Measurements from ENCODE around the gene SLC20A1.

The SLC20A1 gene

DNA sequence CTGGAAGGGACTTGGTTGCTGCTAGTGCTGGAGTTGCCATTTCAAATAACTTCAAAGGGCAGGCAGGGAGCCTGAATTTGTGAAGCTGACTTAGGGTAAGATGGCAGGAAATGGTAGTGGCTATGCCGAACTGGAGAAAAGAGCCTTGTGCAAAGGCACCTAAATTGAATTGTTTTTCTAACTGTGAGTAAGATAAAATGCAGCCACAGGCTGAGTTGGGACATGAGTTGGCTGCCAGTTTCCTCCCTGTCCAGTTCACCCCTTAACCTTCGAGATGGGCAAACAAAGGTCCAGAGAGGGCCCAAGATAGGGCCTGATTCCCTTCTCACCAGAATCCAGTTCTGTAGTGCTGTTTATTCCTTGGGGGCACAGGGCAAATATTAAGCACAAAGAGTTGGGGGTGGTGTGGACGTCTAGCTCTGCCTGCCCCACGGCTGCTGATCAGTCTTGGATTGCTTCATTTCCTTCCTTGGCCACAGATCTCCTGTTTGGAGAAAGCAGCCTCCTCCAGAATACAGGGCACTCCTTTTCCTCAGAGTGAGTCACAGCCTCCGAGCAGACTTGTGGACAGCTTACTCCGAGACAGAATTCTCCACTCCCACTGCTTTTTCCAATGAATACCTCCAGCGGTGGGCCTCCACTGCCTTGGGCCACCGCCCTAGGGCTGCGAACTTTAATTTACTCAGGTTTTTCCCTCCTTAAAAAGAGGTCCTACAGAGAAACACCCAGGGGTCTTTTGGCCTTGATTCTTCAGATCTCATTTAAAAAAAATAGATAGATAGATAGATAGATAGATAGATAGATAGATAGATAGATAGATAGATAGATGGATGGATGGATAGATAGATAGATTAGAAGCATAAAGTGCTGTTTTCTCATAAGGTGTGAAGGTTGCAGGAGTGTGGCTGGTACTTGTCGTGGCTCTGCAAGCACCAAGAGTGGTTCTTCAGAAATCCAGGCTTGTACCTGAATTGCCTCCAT lies 18.4 kb upstream of the SLC20A1 start:
- no peak overlapping the region for H2AFZ ChIP-seq (ENCODE audit: low read length)
- no peaks in the 10 kb centered on the region for H3K9me3 ChIP-seq (replicated peaks; ENCODE audit: insufficient read depth, low read length)
- H3K79me2 ChIP-seq (ENCODE audit: low read length), result no peaks in the 10 kb centered on the region
- peaks cover 24% of the 10 kb centered on the region for H3K4me1 ChIP-seq (ENCODE audit: low read length)
- no peak overlapping the region for H3K4me2 ChIP-seq (ENCODE audit: low read depth, low read length)
- no peaks in the 10 kb centered on the region for H4K20me1 ChIP-seq (ENCODE audit: insufficient read depth, low read length)
- DNase-seq, result no peak
- no peak overlapping the region for H3K9ac ChIP-seq (ENCODE audit: low read length)
- no peak overlapping the region for H3K4me3 ChIP-seq (ENCODE audit: low read length)
- TF ChIP-seq EZH2phosphoT487 (IDR thresholded peaks at IDR 0.05; ENCODE audit: low read length) (no peak), EZH2 (optimal IDR thresholded peaks at IDR 0.05; ENCODE audit: low read depth, low read length) (no peak)
- TF ChIP-seq, protein P1, sequence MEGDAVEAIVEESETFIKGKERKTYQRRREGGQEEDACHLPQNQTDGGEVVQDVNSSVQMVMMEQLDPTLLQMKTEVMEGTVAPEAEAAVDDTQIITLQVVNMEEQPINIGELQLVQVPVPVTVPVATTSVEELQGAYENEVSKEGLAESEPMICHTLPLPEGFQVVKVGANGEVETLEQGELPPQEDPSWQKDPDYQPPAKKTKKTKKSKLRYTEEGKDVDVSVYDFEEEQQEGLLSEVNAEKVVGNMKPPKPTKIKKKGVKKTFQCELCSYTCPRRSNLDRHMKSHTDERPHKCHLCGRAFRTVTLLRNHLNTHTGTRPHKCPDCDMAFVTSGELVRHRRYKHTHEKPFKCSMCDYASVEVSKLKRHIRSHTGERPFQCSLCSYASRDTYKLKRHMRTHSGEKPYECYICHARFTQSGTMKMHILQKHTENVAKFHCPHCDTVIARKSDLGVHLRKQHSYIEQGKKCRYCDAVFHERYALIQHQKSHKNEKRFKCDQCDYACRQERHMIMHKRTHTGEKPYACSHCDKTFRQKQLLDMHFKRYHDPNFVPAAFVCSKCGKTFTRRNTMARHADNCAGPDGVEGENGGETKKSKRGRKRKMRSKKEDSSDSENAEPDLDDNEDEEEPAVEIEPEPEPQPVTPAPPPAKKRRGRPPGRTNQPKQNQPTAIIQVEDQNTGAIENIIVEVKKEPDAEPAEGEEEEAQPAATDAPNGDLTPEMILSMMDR (IDR thresholded peaks at IDR 0.05; ENCODE audit: low read length), result no peak
- peaks cover 50% of the 10 kb centered on the region for H3K27me3 ChIP-seq (replicated peaks; ENCODE audit: insufficient read depth, low read length)
- H3K36me3 ChIP-seq (replicated peaks; ENCODE audit: insufficient read depth, low read length), result no peaks in the 10 kb centered on the region
- H3K27ac ChIP-seq (ENCODE audit: low read length), result no peak overlapping the region
- H3F3A ChIP-seq (ENCODE audit: insufficient read depth, low read length), result peaks cover 16% of the 10 kb centered on the region
- no peaks in the 10 kb centered on the region for H3K9me2 ChIP-seq (replicated peaks; ENCODE audit: insufficient read depth, low read length)

DNA sequence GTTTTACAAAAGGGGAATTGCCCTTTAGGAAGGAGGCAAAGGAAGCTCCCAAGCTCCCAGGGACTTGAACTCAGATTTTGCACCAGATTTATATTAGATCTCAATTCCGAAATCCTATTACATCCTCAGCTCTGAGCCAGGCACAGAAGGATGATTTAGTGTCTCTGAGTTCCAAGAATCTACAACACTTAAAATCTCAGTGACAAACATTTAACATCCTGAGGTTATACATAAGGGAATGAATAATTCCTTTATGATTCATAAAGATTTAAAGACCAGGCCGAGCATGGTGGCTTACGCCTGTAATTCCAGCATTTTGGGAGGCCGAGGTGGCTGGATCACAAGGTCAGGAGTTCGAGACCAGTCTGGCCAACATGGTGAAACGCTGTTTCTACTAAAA lies 16.5 kb upstream of the SLC20A1 start:
- Histone ChIP-seq H3K79me2 (ENCODE audit: low read length) (no peaks in the 10 kb centered on the region), H3F3A (ENCODE audit: insufficient read depth, low read length) (peaks cover 16% of the 10 kb centered on the region), H3K4me1 (ENCODE audit: low read length) (peaks cover 19% of the 10 kb centered on the region)

GRCh38 chr2:112629823-112630222 lies 15.9 kb upstream of the SLC20A1 start:
- no peak overlapping the region for H3K4me2 ChIP-seq (ENCODE audit: low read depth, low read length)
- H3K27me3 ChIP-seq (replicated peaks; ENCODE audit: insufficient read depth, low read length), result peaks cover 75% of the 10 kb centered on the region
- H3K4me1 ChIP-seq (ENCODE audit: low read length), result peaks cover 14% of the 10 kb centered on the region
- no peaks in the 10 kb centered on the region for H3K36me3 ChIP-seq (replicated peaks; ENCODE audit: insufficient read depth, low read length)
- H3F3A ChIP-seq (ENCODE audit: insufficient read depth, low read length), result peaks cover 12% of the 10 kb centered on the region
- no peaks in the 10 kb centered on the region for H3K9me3 ChIP-seq (replicated peaks; ENCODE audit: insufficient read depth, low read length)
- H3K79me2 ChIP-seq (ENCODE audit: low read length), result no peaks in the 10 kb centered on the region
- no peaks in the 10 kb centered on the region for H4K20me1 ChIP-seq (ENCODE audit: insufficient read depth, low read length)
- DNase-seq, result no peak
- no peak for TF ChIP-seq EZH2phosphoT487 (IDR thresholded peaks at IDR 0.05; ENCODE audit: low read length)
- TF ChIP-seq EZH2 (optimal IDR thresholded peaks at IDR 0.05; ENCODE audit: low read depth, low read length), result no peak
- TF ChIP-seq, protein P1 (IDR thresholded peaks at IDR 0.05; ENCODE audit: low read length), result no peak
- H2AFZ ChIP-seq (ENCODE audit: low read length), result no peak overlapping the region
- H3K27ac ChIP-seq (ENCODE audit: low read length), result no peak overlapping the region
- no peak overlapping the region for H3K9ac ChIP-seq (ENCODE audit: low read length)
- no peak overlapping the region for H3K4me3 ChIP-seq (ENCODE audit: low read length)
- no peaks in the 10 kb centered on the region for H3K9me2 ChIP-seq (replicated peaks; ENCODE audit: insufficient read depth, low read length)

More for the DNA sequence above, 16.5 kb upstream of the SLC20A1 start:
- Histone ChIP-seq H4K20me1 (ENCODE audit: insufficient read depth, low read length) (no peaks in the 10 kb centered on the region), H2AFZ (ENCODE audit: low read length) (no peak overlapping the region), H3K4me2 (ENCODE audit: low read depth, low read length) (no peak overlapping the region), H3K9me2 (replicated peaks; ENCODE audit: insufficient read depth, low read length) (no peaks in the 10 kb centered on the region), H3K9ac (ENCODE audit: low read length) (no peak overlapping the region), H3K9me3 (replicated peaks; ENCODE audit: insufficient read depth, low read length) (no peaks in the 10 kb centered on the region), H3K27ac (ENCODE audit: low read length) (no peak overlapping the region), H3K4me3 (ENCODE audit: low read length) (no peak overlapping the region), H3K36me3 (replicated peaks; ENCODE audit: insufficient read depth, low read length) (no peaks in the 10 kb centered on the region), H3K27me3 (replicated peaks; ENCODE audit: insufficient read depth, low read length) (peaks cover 69% of the 10 kb centered on the region)
- no peak for DNase-seq
- TF ChIP-seq, protein P1 (IDR thresholded peaks at IDR 0.05; ENCODE audit: low read length), result no peak
- TF ChIP-seq EZH2phosphoT487 (IDR thresholded peaks at IDR 0.05; ENCODE audit: low read length) (no peak), EZH2 (optimal IDR thresholded peaks at IDR 0.05; ENCODE audit: low read depth, low read length) (no peak)
